HG03558 (cell line): Measurements from ENCODE around the gene CCNDBP1.
A peak's percentile ranks its signal among the peaks of the same experiment; 100 is the strongest.
"Not testable (repeated sequence)": the region's sequence is repeated elsewhere in the genome, so short reads cannot be mapped to it uniquely, and the experiment has no call there.

Experiments used
- ATAC-seq: cut with Tn5 transposase; IDR thresholded peaks from one replicate; pipeline ENCODE4 v1.9.1; 2021; ENCODE audit warnings: moderate number of reproducible peaks; ENCODE audit not compliant: unreplicated experiment; ENCODE audit errors: extremely low read depth

The CCNDBP1 gene, protein sequence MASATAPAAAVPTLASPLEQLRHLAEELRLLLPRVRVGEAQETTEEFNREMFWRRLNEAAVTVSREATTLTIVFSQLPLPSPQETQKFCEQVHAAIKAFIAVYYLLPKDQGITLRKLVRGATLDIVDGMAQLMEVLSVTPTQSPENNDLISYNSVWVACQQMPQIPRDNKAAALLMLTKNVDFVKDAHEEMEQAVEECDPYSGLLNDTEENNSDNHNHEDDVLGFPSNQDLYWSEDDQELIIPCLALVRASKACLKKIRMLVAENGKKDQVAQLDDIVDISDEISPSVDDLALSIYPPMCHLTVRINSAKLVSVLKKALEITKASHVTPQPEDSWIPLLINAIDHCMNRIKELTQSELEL

GRCh38 chr15:43185157-43186002, at the start of gene CCNDBP1:
Gene CCNDBP1, plus strand, starts transcription at chr15:43185403. Its CDS starts 96 bp downstream, at chr15:43185499.
- peak; percentile 74 for ATAC-seq

DNA sequence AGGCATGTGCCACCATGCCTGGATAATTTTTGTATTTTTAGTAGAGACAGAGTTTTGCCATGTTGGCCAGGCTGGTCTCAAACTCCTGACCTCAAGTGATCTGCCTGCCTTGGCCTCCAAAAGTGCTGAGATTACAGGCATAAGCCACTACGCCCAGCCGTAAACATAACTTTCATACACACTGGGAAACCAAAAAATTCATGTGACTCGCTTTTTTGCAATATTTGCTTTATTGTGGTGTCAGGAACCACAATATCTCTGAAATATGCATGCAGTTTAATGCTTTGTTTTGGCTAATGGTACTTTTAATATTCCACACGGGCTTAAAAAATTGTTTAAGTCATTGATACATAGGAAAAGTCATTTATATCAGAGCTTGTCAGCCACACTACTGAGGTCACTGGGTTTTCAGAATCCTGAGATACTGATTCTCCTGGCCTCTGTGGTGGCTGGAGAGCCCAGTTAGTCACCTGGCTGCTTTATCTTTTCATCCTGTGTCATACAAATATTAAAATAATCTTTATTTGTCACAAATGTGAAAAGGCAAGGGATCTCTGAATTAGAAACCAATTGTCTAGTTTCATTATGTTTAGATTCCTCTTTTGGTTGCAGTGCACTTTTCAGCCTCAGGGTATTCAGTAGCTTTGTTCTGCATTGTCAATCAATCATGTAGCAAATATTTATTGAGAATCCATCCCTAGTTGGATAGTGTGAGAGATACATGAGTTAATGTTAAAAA, 41.8 kb upstream of the CCNDBP1 start:
- no peak for ATAC-seq

- no peak for ATAC-seq
Observed at GRCh38 chr15:43144512-43144911, 40.7 kb upstream of the CCNDBP1 start.

DNA sequence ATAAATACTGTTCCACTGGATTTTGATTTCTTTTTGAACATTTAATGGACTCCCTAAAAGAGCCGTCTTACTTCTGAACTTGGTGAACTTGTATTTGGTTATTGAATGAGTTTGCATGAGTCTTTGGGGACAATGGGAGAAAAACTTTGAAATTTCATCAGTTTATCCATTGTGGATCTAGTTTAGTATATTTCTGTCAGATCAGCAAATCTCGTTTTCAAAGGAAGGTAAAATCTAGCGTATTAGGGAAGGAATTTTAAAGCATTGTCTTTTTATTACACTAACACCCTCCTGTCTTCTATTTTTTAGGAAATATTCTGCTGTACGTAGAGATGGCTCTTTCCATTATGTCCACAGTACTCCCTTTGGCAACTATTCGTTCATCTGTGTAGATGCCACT, 39.0 kb upstream of the CCNDBP1 start:
- ATAC-seq: no peak

- no peak for ATAC-seq
Observed at GRCh38 chr15:43150191-43150929, 34.8 kb upstream of the CCNDBP1 start.

DNA sequence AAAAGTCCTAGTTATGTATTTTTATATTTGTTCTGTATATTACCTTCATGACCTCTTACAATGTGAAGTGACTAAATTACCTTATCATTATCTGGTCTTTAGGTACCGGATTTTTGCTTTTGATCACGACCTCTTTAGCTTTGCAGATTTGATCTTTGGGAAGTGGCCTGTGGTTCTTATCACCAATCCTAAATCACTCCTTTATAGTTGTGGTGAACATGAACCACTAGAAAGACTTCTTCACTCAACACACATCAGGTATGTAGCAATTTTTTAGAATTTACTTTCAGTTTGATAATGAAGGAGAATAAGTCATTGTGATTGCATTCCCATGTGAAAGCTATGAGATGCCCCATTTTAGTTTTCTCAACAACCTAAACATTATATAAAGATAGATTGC, 33.5 kb upstream of the CCNDBP1 start:
- no peak for ATAC-seq

- no peak for ATAC-seq
Observed at GRCh38 chr15:43153269-43153668, 31.9 kb upstream of the CCNDBP1 start.

GRCh38 chr15:43165801-43166325, 19.3 kb upstream of the CCNDBP1 start:
- ATAC-seq: no peak

- ATAC-seq: not testable (repeated sequence)
Observed at GRCh38 chr15:43167261-43167660, 17.9 kb upstream of the CCNDBP1 start.

DNA sequence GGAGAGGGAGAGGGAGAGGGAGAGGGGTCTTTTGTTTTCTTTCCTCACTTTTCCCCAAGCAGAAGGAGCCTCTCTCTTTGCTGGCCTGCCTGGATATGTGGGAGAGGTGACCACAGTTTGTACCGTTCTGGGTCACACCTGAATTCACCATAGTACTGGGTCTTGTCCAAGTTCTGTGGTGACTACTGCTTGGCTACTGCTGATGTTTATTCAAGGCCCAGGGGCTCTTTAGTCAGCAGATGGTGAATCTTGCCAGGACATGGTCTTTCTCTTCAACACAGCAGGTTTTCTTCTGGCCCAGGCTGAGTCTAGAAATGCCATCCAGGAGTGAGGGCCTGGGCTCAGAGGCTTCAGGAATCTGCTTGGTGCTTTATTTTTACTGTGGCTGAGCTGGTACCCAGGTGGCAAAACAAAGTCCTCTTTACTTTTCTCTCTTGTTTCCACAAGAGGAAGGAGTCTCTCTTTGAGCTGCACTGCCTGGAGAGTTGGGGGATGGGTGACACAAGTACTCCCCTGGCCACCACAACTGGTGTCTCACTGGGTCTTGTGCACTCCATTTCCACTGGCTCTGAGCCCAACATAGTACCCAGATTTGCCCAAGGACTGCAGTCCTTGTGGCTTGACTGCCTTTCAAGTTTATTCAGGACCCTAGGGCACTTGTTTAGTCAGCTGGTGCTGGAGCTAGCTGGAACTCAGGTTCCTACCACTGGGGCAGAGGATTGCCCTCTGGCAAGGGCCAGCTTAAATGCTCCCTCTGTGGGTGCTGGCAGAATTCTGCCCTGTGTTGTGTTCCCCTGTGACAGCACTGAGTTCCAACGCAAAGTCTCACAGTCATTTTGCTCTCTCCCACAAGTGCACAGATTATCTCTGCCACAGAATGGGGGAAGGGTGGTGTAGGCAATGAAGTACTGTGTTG, 16.8 kb upstream of the CCNDBP1 start:
- no peak for ATAC-seq

DNA sequence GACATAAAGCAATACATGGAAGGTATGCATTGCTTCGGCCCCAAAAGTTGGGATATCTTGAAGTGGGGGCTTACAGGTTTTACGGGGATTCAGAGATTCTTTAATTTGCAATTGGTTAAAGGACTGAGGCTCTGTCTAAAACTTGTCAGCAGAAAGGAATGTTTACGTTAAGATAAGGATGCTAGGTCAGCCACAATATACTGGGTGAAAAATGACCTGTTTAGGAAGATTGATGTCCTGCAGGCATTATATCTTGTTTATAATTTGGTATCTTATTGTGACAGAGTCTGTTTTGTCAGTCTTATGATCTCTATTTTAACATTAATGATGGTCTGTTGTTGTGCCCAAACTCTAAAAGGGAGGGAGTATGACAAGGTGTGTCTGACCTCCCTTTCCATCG, 15.3 kb upstream of the CCNDBP1 start:
- no peak for ATAC-seq

DNA sequence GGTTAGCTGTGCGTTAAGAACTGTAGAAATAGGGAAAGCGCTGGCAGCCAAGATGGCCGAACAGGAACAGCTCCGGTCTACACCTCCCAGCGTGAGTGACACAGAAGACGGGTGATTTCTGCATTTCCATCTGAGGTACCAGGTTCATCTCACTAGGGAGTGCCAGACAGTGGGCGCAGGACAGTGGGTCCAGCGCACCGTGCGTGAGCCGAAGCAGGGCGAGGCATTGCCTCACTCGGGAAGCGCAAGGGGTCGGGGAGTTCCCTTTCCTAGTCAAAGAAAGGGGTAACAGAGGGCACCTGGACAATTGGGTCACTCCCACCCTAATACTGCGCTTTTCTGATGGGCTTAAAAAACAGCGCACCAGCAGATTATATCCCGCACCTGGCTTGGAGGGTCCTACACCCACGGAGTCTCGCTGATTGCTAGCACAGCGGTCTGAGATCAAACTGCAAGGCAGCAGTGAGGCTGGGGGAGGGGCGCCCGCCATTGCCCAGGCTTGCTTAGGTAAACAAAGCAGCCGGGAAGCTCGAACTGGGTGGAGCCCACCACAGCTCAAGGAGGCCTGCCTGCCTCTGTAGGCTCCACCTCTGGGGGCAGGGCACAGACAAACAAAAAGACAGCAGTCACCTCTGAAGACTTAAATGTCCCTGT, 9.4 kb upstream of the CCNDBP1 start:
- not testable (repeated sequence) for ATAC-seq

GRCh38 chr15:43177147-43177546, 8.1 kb upstream of the CCNDBP1 start:
- ATAC-seq: not testable (repeated sequence)

GRCh38 chr15:43183270-43183669, 1.9 kb upstream of the CCNDBP1 start:
- no peak for ATAC-seq

GRCh38 chr15:43184407-43185124, 637 bp upstream of the CCNDBP1 start:
- no peak for ATAC-seq

DNA sequence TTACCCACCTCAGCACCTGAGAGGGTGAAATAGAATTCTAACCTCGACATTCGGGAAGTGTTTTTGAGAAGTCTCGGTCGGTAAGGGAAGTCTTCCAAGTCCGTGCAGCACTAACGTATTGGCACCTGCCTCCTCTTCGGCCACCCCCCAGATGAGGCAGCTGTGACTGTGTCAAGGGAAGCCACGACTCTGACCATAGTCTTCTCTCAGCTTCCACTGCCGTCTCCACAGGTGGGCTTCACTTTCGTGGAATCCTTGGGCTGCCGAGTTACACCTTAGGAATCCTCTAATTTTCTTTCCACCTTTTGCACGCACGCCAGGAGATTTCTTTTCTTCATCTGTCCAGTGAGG, 775 bp downstream of the CCNDBP1 start:
- no peak for ATAC-seq

DNA sequence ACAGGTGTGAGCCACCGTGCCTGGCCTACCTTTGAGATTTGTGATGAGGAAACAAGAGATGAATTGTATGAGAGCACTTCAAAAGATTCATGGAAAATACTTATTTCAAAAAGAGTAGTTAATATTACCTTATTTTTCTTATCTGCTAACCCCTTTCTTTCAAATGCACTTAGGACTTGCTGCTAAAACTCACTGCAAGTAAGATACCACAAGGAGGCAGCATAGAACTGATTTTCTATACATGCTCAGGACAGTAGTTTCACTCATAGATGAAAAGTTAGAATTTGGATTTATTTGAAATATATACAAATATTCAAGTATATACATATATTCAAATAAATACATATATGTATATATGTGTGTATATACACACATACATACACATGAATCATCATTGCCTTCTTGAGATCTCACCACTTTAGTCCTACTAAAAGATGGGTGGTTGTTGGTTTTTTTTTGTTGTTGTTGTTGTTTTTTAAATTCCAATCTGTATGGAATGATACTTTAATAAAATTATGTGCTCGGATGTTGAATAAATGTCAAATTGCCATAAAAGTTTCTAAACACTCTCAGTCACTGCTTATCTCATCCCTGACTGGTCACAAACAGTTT, 2.4 kb downstream of the CCNDBP1 start:
- ATAC-seq: no peak
